Measurements from ENCODE around the gene FFAR1.

The FFAR1 gene, protein sequence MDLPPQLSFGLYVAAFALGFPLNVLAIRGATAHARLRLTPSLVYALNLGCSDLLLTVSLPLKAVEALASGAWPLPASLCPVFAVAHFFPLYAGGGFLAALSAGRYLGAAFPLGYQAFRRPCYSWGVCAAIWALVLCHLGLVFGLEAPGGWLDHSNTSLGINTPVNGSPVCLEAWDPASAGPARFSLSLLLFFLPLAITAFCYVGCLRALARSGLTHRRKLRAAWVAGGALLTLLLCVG (N-terminal part only)

GRCh38 chr19:35347171-35347929 lies at the start of gene FFAR1:
TSS of gene FFAR1 (plus strand) at chr19:35347902. CDS start at chr19:35351552, 3,650 bp downstream.
- DNase-seq = no peak

- no peak for DNase-seq
Observed at GRCh38 chr19:35297922-35298321, 49.8 kb upstream of the FFAR1 start.

- no peak for DNase-seq
Observed at GRCh38 chr19:35298561-35298972, 49.1 kb upstream of the FFAR1 start.

- no peak for DNase-seq
Observed at GRCh38 chr19:35299523-35300338, 48.0 kb upstream of the FFAR1 start.

DNA sequence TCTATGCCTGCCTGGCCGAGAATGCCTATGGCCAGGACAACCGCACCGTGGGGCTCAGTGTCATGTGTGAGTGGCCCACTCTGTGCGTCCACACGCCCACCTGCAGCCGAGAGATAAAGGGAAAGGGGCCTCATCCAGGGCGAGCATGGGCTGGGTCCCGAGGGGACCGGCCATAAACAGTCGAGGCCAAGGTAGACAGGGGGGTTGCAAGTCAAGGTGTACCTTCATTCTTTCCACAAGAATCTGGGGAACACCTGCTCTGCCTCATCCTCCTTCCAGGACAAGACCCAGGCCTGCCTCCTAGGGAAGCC lies 47.4 kb upstream of the FFAR1 start:
- DNase-seq = no peak

DNA sequence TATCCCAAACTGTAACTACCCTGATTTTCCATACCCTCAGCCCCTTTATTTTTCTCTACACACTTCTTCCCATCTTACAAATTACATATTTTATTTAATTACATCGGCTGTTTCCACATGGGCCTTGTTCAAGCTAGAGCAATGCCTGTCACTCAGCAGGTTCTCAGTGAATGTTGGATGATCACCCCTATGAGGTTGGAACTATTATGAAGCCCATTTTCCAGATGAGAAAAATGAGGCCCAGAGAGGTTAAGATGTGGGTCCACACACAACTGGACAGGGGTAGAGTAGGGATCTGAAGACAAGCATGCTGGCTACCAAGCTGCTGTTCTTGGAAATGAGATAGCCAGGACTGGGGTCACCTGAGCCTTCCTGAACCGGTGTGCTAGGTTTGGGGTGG lies 45.7 kb upstream of the FFAR1 start:
- no peak for DNase-seq

GRCh38 chr19:35302446-35302845 lies 45.3 kb upstream of the FFAR1 start:
- no peak for DNase-seq

DNA sequence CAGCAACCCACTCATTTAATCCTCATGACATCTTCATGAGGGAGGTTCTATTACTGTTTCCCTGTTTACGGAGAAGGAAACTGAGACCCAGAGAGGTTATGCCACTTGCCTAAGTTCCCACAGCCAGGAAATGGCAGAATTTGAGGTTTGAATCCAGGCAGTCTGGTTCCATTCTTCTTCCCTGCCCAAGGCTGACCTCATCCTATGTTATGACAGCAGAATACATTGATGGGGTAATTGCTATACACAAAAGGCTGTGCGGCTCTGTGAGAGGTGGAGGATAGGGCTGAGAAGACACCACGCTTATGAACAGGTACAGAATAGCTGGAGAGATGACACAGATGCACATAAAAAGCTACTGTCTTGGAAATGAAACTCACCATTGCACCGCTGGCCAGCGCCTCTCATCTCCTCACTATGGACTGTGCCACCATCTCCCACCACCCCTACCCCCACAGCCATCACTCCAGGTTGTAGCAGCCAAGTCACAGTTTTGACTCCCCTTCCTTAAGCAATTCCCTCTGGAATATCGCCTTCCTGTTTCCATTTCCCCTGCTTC lies 44.3 kb upstream of the FFAR1 start:
- DNase-seq = no peak

GRCh38 chr19:35304036-35304435 lies 43.7 kb upstream of the FFAR1 start:
- no peak for DNase-seq

- DNase-seq = no peak
Observed at GRCh38 chr19:35305181-35305580, 42.5 kb upstream of the FFAR1 start.

DNA sequence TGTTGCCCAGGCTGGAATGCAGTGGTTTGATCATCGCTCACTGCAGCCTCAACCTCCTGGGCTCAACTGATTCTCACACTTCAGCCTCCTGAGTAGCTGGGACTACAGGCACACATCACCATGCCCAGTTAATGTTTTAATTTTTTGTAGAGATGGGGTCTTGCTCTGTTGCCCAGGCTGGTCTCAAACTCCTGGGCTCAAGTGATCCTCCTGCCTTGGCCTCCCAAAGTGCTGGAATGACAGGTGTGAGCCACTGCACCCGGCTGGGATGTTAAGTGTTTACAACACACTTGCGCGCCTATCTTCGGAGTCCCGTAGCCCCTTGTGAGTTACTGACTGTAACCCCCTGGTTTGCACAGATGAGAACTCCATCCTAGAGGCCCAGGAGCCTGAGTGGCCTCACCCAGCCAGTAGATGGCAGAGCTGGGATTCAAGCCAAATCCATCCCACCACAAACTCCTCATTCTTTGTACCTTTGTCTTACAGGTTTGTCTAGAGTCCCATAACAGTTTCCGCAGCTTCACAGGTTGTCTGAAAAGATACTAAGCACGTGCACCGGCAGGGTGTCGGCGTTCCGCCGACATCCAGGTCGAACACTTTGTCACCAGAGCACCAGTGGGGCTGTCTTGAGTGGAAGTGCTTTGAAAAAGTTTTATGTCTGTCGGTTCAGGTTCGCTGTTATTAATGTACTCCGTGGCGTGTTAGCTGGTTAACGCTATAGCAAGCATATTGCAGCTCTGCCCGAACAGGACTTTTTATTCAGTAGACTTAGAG lies 41.0 kb upstream of the FFAR1 start:
- DNase-seq = no peak

DNA sequence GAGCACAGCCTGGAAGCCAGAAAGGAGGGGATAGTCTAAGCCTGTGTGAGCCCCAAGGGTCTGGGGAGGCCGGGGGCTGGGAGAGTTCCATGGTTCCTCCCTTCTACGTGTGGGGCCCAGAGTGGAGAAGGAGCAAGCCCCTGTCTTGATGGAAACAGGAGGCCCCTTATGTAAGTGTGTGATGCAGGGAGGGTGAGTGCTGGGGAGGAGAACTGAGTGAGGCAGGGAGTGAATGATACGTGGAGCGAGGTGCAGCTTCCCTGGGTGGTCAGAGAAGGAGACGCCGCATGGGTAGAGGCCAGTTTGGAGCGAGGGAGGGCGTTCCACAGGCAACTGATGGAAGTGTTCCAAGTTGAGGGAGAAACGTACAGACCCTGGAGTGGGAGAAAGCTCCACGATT lies 39.8 kb upstream of the FFAR1 start:
- no peak for DNase-seq

- DNase-seq = no peak
Observed at GRCh38 chr19:35308910-35309309, 38.8 kb upstream of the FFAR1 start.

DNA sequence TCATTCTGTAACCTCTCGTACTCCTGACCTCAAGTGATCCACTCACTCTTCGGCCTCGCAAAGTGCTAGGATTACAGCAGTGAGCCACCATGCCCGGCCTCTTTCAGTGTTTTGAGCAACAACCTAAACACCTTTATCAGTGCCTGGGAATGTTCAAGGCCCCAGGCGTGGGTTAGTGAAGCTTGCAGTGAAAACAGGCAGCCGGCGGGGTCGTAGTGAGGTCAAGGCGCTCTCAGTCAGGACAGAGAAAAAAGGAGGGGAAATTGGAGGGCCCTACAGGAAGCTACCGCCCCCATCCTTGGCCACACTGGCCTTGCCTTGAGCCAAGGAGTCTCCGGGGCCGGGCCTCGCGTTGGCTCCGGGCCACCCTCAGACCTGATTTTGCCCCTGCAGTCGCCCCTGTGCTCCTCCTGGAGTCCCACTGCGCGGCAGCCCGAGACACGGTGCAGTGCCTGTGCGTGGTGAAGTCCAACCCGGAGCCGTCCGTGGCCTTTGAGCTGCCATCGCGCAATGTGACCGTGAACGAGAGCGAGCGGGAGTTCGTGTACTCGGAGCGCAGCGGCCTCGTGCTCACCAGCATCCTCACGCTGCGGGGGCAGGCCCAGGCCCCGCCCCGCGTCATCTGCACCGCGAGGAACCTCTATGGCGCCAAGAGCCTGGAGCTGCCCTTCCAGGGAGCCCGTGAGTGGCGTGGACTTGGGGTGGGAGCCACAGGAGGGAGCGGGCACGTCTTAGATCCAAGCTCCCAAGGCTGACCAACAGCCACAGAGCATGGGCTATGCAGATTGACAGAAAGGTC lies 38.0 kb upstream of the FFAR1 start:
- DNase-seq = no peak

GRCh38 chr19:35310331-35310730 lies 37.4 kb upstream of the FFAR1 start:
- DNase-seq = no peak

DNA sequence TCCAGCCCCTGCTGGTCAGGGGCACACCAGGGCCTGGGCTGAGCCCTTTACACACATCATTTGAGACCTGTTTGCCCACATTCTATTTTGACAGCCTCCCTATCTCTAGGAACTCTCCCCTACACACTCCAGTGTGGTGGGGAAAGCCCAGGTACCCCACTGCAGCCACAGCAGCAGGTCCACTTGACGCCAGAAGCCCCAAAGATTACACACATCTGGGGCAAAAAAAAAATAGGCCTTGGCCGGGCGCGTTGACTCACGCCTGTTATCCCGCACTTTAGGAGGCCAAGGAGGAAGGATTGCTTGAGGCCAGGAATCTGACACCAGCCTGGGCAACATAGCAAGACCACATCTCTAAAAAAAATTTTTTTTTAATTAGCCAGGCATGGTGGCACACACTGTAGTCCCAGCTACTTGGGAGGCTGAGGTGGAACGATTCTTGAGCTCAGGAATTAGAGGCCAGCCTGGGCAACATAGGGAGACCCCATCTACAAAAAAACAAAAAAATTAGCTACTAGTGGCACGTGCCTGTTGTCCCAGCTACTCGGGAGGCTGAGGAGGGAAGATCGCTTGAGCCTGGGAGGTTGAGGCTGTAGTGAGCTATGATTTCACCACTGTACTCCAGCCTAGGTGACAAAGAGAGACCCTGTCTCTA lies 36.8 kb upstream of the FFAR1 start:
- no peak for DNase-seq

GRCh38 chr19:35311901-35312665 lies 35.6 kb upstream of the FFAR1 start:
- no peak for DNase-seq

- no peak for DNase-seq
Observed at GRCh38 chr19:35313587-35313986, 34.1 kb upstream of the FFAR1 start.

DNA sequence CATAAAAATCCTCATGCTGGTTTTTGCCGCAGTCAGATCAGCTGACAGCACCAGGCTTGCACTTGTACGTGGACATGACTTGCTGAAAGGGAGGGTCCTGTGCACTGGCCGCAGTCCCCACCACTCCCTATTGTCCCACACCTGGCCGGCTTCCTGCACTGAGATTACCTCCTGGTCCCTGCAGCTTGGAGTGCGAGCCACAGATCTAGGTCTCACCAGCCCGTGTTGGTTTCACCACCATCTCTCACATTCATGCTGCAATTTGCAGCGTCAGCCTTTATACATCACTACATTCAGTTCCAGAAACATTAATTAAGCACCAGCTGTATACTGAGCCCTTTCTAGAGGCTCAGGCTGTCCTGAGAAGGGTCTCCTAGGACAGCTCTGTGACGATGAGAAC lies 33.7 kb upstream of the FFAR1 start:
- no peak for DNase-seq

GRCh38 chr19:35314858-35315470 lies 32.7 kb upstream of the FFAR1 start:
- no peak for DNase-seq
